ENCODE results near the gene PKP3. TPM values are rescaled to one million over a fixed set of nuclear protein-coding genes. Genes with fewer than 3 reads are reported as not detected.

The PKP3 gene
- total RNA-seq, 4 donors from 2014 or later, result 0.55 to 1.3 TPM; not detected in 2

DNA sequence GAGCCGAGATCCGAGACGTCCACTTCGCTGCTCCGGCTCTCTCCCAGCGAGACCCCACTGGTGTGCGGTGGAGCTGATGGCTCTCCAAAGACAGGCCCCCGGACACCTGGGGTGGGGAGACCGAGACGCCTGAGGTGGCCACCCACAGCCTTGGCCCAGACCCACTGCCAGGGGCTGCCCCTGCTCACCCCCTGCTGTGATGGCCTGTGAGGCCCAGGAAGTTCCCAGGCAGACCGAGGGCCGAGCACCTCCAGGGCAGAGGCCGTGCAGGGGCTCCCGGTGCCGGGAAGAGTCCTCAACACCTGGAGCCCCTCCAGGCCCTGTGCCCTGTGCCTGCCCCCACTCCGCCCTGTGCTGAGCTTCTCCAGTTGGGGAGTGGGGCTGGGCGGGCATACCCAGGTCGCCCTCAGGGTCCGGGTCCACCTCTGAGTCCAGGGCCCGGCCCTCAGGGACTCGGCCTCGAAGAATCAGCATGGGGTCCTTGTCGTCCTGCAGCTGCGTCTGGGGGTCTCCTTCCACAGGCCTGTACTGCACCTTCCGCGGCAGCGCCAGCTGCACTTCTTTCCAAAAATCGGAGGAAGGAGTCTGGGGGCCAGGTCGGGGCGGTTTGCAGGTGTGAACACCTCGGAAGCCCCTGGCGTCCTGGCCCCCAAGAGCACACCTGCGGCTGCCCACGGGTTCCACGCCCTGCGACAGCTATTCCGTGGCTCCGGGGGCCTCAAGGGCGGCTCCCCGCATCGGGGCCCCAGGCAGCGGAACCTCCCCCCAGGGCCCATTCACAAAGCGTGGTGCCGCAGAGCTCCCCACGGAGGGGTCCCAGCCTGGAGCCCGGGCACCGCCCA, 12.2 kb downstream of the PKP3 start:
- Histone ChIP-seq H3K4me1 (peaks cover 0 to 10% of the 10 kb centered on the region in 2 donors), H3K4me3 (peak overlapping the region; percentile 57 to 85 (median 67)), H3K9me3 (no peaks in the 10 kb centered on the region), H3K36me3 (no peaks in the 10 kb centered on the region), H3K27me3 (peaks cover 3 to 41% (median 4%) of the 10 kb centered on the region in 3 donors), H3K27ac (peak overlapping the region; percentile 47 to 76 (median 59))
- TF ChIP-seq CTCF (IDR thresholded peaks at IDR 0.05 in 4 of 5, conservative IDR thresholded peaks at IDR 0.05 in 1 of 5) (no peak), POLR2A (IDR thresholded peaks at IDR 0.05) (no peak)
- in situ Hi-C loops (cut with MboI; ENCODE audit: low sequenced_read_pairs in 4 of 4), result no loop called here
- no peak for DNase-seq
- intact Hi-C loops (cut with DNase I; ENCODE audit: low total_unique reads), result loop anchor here (5.0 kb wide), 1 partner anchor 101 kb away; the partner anchor contains the start of gene RNH1
- no peak for ATAC-seq

- no peak for TF ChIP-seq POLR2A (IDR thresholded peaks at IDR 0.05)
- TF ChIP-seq CTCF (IDR thresholded peaks at IDR 0.05 in 4 of 5, conservative IDR thresholded peaks at IDR 0.05 in 1 of 5), result peak in 4 of 5 experiments; percentile 3 to 28 (median 20)
- Histone ChIP-seq H3K27me3 (peaks cover 3 to 41% (median 4%) of the 10 kb centered on the region in 3 donors), H3K4me1 (peaks cover 0 to 10% of the 10 kb centered on the region in 2 donors), H3K36me3 (no peaks in the 10 kb centered on the region), H3K9me3 (no peaks in the 10 kb centered on the region), H3K4me3 (peak overlapping the region; percentile 57 to 85 (median 67)), H3K27ac (peak overlapping the region; percentile 47 to 76 (median 59))
- peak; percentile 67 to 79 for ATAC-seq
- in situ Hi-C loops (cut with MboI; ENCODE audit: low sequenced_read_pairs in 4 of 4), result no loop called here
- peak; percentile 40 to 69 for DNase-seq
- intact Hi-C loops (cut with DNase I; ENCODE audit: low total_unique reads), result loop anchor here (1.0 to 5.0 kb wide), 3 partner anchors 41 to 111 kb away; partner anchors contain the start of gene RNH1
Measured at GRCh38 chr11:406796-407650, 13.0 kb downstream of the PKP3 start.

DNA sequence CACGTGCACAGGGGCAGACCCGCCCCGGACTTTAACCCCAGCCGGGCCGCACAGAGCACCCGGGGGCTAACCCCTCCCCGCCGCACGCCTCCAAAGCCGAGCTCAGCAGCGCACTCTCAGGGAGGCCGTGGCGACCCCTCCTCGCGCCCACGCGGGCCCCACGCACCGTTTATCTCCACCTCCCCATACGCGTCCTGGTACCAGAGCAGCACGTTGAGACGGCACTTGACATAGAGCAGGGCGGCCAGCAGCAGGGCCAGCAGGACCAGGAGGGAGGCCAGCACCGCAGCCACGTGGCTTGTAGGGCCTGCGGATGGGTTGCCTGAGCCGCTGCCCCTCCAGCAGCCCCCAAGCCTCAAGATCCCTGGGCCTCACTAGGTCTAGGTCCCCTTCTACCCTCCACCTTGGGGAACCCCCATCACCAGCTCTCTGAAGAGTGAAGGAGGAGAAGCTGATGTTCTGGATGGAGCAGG, 13.7 kb downstream of the PKP3 start:
- in situ Hi-C loops (cut with MboI; ENCODE audit: low sequenced_read_pairs in 4 of 4) (no loop called here), intact Hi-C loops (cut with DNase I; ENCODE audit: low total_unique reads) (loop anchor here (1.0 to 5.0 kb wide), 3 partner anchors 41 to 111 kb away; partner anchors contain the start of gene RNH1)
- Histone ChIP-seq H3K27me3 (peaks cover 3 to 41% (median 4%) of the 10 kb centered on the region in 3 donors), H3K4me1 (peaks cover 0 to 10% of the 10 kb centered on the region in 2 donors), H3K4me3 (peak overlapping the region in 2 of 4 donors; percentile 19 to 57), H3K9me3 (no peaks in the 10 kb centered on the region), H3K27ac (no peak overlapping the region), H3K36me3 (no peaks in the 10 kb centered on the region)
- TF ChIP-seq POLR2A (IDR thresholded peaks at IDR 0.05) (no peak), CTCF (IDR thresholded peaks at IDR 0.05 in 4 of 5, conservative IDR thresholded peaks at IDR 0.05 in 1 of 5) (no peak)
- DNase-seq (no peak), ATAC-seq (peak in 1 of 2 donors; percentile 2)

- DNase-seq, result no peak
- Histone ChIP-seq H3K4me1 (peaks cover 0 to 10% of the 10 kb centered on the region in 2 donors), H3K36me3 (no peaks in the 10 kb centered on the region), H3K4me3 (no peak overlapping the region), H3K9me3 (no peaks in the 10 kb centered on the region), H3K27me3 (peaks cover 3 to 35% (median 4%) of the 10 kb centered on the region in 3 donors), H3K27ac (no peak overlapping the region)
- TF ChIP-seq POLR2A (IDR thresholded peaks at IDR 0.05) (no peak), CTCF (IDR thresholded peaks at IDR 0.05 in 4 of 5, conservative IDR thresholded peaks at IDR 0.05 in 1 of 5) (no peak)
- in situ Hi-C loops (cut with MboI; ENCODE audit: low sequenced_read_pairs in 4 of 4), result no loop called here
- ATAC-seq, result no peak
- intact Hi-C loops (cut with DNase I; ENCODE audit: low total_unique reads), result loop anchor here (5.0 kb wide), 1 partner anchor 99 kb away; the partner anchor contains the start of gene RNH1
Measured at GRCh38 chr11:408154-409007, 14.4 kb downstream of the PKP3 start.
